Measurements from ENCODE around the gene SLC26A8.

DNA sequence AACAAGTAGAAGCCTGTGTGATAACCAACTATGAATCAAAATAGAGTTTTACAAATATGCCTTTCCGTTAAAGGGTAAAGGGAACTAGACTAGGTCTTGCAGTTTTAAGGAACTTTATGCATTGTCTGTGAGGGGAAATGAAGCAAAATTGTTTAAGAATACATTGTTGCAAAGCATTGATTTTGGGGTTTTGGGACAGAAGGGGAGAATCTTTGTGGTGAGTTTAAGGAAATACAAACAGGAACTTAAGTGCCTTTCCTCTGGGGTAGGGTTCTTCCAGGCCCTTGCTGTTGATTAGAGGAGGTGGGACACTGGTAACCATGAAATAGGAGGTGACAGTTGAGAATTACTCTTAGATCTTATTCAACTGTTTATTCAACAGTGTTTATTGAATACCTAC, 7.8 kb upstream of the SLC26A8 start:
- TF ChIP-seq, protein P1, sequence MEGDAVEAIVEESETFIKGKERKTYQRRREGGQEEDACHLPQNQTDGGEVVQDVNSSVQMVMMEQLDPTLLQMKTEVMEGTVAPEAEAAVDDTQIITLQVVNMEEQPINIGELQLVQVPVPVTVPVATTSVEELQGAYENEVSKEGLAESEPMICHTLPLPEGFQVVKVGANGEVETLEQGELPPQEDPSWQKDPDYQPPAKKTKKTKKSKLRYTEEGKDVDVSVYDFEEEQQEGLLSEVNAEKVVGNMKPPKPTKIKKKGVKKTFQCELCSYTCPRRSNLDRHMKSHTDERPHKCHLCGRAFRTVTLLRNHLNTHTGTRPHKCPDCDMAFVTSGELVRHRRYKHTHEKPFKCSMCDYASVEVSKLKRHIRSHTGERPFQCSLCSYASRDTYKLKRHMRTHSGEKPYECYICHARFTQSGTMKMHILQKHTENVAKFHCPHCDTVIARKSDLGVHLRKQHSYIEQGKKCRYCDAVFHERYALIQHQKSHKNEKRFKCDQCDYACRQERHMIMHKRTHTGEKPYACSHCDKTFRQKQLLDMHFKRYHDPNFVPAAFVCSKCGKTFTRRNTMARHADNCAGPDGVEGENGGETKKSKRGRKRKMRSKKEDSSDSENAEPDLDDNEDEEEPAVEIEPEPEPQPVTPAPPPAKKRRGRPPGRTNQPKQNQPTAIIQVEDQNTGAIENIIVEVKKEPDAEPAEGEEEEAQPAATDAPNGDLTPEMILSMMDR (IDR thresholded peaks at IDR 0.05; ENCODE audit: borderline replicate concordance, extremely low read depth, low read length, poor library complexity, severe bottlenecking): no peak
- TF ChIP-seq EZH2 (IDR thresholded peaks at IDR 0.05; ENCODE audit: borderline replicate concordance, low read depth, low read length, severe bottlenecking): no peak
